Smooth muscle cell (in vitro differentiated cells): ENCODE measurements around the gene FGD6. TPM values are rescaled to one million over a fixed set of nuclear protein-coding genes. Genes with fewer than 3 reads are reported as not detected.

Experiments used
- DNase-seq: peaks from one replicate; lab custom pipeline; 2025; ENCODE audit not compliant: unreplicated experiment; lab: John Stamatoyannopoulos, UW
- H2AFZ ChIP-seq: fragments of 200-600 bp; sonication (generic); 2 replicates; pipeline ENCODE4 v1.6.0; 2016; ENCODE audit warnings: antibody characterized with exemption, low read depth, mild to moderate bottlenecking
- H3F3A ChIP-seq: fragments of 200-600 bp; sonication (generic); 2 replicates; pipeline ENCODE4 v1.6.0; 2017; ENCODE audit warnings: antibody characterized with exemption, low read depth
- H3K27ac ChIP-seq: fragments of 200-600 bp; sonication (generic); 2 replicates; pipeline ENCODE4 v1.5.1; 2016; ENCODE audit warnings: low read depth, mild to moderate bottlenecking
- H3K27me3 ChIP-seq: fragments of 200-600 bp; sonication (generic); 2 replicates; pipeline ENCODE4 v1.6.1; 2016; ENCODE audit warnings: low read depth, mild to moderate bottlenecking
- H3K36me3 ChIP-seq: fragments of 200-600 bp; sonication (generic); 2 replicates; pipeline ENCODE4 v1.5.1; 2016; ENCODE audit warnings: low read depth
- H3K4me1 ChIP-seq: fragments of 200-600 bp; sonication (generic); 2 replicates; pipeline ENCODE4 v1.5.1; 2016; ENCODE audit warnings: low read depth
- H3K4me2 ChIP-seq: fragments of 200-600 bp; sonication (generic); 2 replicates; pipeline ENCODE4 v1.6.0; 2016; ENCODE audit warnings: mild to moderate bottlenecking
- H3K4me3 ChIP-seq: fragments of 200-600 bp; sonication (generic); 2 replicates; pipeline ENCODE4 v1.5.1; 2016; ENCODE audit warnings: mild to moderate bottlenecking
- H3K79me2 ChIP-seq: fragments of 200-600 bp; sonication (generic); 2 replicates; pipeline ENCODE4 v1.6.0; 2016; ENCODE audit warnings: low read depth, mild to moderate bottlenecking
- H3K9ac ChIP-seq: fragments of 200-600 bp; sonication (generic); 2 replicates; pipeline ENCODE4 v1.6.0; 2016; ENCODE audit warnings: low read depth
- H3K9me3 ChIP-seq: fragments of 200-600 bp; sonication (generic); replicated peaks from 2 replicates; pipeline ENCODE4 v1.5.1; 2016; ENCODE audit warnings: low read depth
- H4K20me1 ChIP-seq: fragments of 200-600 bp; sonication (generic); 2 replicates; pipeline ENCODE4 v1.6.0; 2016; ENCODE audit warnings: low read depth
- WGBS: methylation state at CpG from one replicate; pipeline ENCODE4 v1.1.7; 2016; ENCODE audit warnings: low lambda C conversion rate; 5-methylcytosine and 5-hydroxymethylcytosine counted together
- polyA plus RNA-seq: library from polyadenylated mRNA; unstranded; fragments of >200 nt; fragmentation: Nextera tagmentation; extraction: Ambion mirVana; gene quantifications from 2 replicates; pipeline ENCODE4 v1.2.1, GENCODE V29; 2016
- total RNA-seq: library from RNA; depleted of rRNA; stranded (reverse); fragments of >200 nt; gene quantifications from 2 replicates; pipeline ENCODE4 v1.2.3, GENCODE V29; 2014
- TF ChIP-seq, protein P1 (sequence below): fragments of 200-600 bp; sonication (generic); IDR thresholded peaks from 2 replicates; pipeline ENCODE4 v1.5.1; 2017; ENCODE audit warnings: borderline replicate concordance, mild to moderate bottlenecking, antibody characterized with exemption; ENCODE audit not compliant: insufficient read depth, poor library complexity, severe bottlenecking

Gene FGD6
- total and polyA plus RNA-seq, 2 experiments from 2014 or later = 2.5 to 7.7 TPM

DNA sequence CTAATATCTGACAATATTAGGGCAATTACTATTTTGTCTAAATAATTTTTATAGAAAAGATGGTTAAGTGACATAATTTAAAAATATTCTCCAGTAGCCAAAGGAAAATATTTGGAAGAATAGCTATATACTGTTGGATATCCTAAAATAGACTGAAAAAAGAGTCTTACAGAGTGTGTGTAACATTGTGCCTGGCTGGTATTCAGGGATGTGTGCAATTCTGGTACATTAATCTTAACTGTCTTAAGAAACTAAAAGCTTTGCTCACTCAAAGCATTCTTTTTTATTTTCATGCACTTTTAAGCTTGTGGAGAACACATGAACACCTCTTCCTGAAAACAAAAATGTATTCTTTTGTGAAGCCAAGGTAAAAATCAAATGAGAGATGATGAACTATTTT is 133.8 kb downstream of the FGD6 start:
- no peaks in the 10 kb centered on the region for H3K27me3 ChIP-seq
- H3K4me3 ChIP-seq = no peak overlapping the region
- no peaks in the 10 kb centered on the region for H3K36me3 ChIP-seq
- peaks cover 17% of the 10 kb centered on the region for H3K4me1 ChIP-seq
- DNase-seq = no peak
- peak overlapping the region; percentile 4 for H3K27ac ChIP-seq
- no peak overlapping the region for H3K9ac ChIP-seq
- no peaks in the 10 kb centered on the region for H4K20me1 ChIP-seq
- H3K9me3 ChIP-seq = no peaks in the 10 kb centered on the region
- no peak overlapping the region for H3K4me2 ChIP-seq
- H3F3A ChIP-seq = no peaks in the 10 kb centered on the region
- H2AFZ ChIP-seq = no peak overlapping the region
- H3K79me2 ChIP-seq = no peaks in the 10 kb centered on the region
- TF ChIP-seq, protein P1, sequence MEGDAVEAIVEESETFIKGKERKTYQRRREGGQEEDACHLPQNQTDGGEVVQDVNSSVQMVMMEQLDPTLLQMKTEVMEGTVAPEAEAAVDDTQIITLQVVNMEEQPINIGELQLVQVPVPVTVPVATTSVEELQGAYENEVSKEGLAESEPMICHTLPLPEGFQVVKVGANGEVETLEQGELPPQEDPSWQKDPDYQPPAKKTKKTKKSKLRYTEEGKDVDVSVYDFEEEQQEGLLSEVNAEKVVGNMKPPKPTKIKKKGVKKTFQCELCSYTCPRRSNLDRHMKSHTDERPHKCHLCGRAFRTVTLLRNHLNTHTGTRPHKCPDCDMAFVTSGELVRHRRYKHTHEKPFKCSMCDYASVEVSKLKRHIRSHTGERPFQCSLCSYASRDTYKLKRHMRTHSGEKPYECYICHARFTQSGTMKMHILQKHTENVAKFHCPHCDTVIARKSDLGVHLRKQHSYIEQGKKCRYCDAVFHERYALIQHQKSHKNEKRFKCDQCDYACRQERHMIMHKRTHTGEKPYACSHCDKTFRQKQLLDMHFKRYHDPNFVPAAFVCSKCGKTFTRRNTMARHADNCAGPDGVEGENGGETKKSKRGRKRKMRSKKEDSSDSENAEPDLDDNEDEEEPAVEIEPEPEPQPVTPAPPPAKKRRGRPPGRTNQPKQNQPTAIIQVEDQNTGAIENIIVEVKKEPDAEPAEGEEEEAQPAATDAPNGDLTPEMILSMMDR = no peak

- H3K27ac ChIP-seq = no peak overlapping the region
- no peaks in the 10 kb centered on the region for H3K27me3 ChIP-seq
- no peaks in the 10 kb centered on the region for H4K20me1 ChIP-seq
- no peak for DNase-seq
- H3K9ac ChIP-seq = no peak overlapping the region
- H3F3A ChIP-seq = no peaks in the 10 kb centered on the region
- H3K9me3 ChIP-seq = no peaks in the 10 kb centered on the region
- no peak overlapping the region for H3K4me2 ChIP-seq
- H3K4me1 ChIP-seq = no peaks in the 10 kb centered on the region
- TF ChIP-seq, protein P1 = no peak
- peaks cover 8% of the 10 kb centered on the region for H3K79me2 ChIP-seq
- H3K4me3 ChIP-seq = no peak overlapping the region
- 91% methylated on average over 4 of the region's 4 CpGs for WGBS
- H2AFZ ChIP-seq = no peak overlapping the region
- H3K36me3 ChIP-seq = no peaks in the 10 kb centered on the region
These were observed 139.9 kb downstream of the FGD6 start for GRCh38 chr12:95077341-95077740.

DNA sequence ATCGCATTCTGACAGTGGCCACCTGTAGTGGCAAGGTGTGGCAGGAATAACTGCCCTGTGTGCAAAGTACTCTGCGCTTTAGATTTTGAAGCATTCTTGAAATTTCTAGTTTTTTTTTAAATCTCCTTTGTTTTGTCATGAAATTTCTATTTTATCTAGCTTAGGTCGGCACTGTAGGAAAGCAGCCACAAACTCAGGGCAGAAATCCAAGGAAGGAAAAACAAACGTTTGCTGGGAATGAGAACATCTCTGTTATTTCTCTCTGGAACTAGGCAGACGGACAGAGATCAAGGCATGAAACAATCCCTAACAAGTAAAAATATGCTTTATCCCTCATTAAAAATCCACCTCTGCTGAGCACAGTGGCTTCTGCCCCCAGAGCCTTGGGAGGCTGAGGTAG is 142.5 kb downstream of the FGD6 start:
- Histone ChIP-seq H3K9ac (no peak overlapping the region), H3K4me2 (no peak overlapping the region), H3K27ac (no peak overlapping the region), H3K79me2 (peaks cover 32% of the 10 kb centered on the region), H3K4me1 (no peaks in the 10 kb centered on the region), H3K36me3 (no peaks in the 10 kb centered on the region), H3F3A (no peaks in the 10 kb centered on the region), H4K20me1 (peaks cover under 1% of the 10 kb centered on the region), H3K9me3 (no peaks in the 10 kb centered on the region), H2AFZ (no peak overlapping the region), H3K4me3 (no peak overlapping the region), H3K27me3 (no peaks in the 10 kb centered on the region)
- no peak for DNase-seq
- TF ChIP-seq, protein P1 = no peak
- 88% methylated on average over 5 of the region's 5 CpGs for WGBS

GRCh38 chr12:95073698-95074520 is 143.4 kb downstream of the FGD6 start:
- peaks cover 41% of the 10 kb centered on the region for H3K79me2 ChIP-seq
- H3K9ac ChIP-seq = no peak overlapping the region
- no peaks in the 10 kb centered on the region for H3K9me3 ChIP-seq
- H3F3A ChIP-seq = no peaks in the 10 kb centered on the region
- no peaks in the 10 kb centered on the region for H3K27me3 ChIP-seq
- TF ChIP-seq, protein P1 = peak; percentile 61
- H3K4me2 ChIP-seq = peak overlapping the region; percentile 69
- no peak overlapping the region for H3K27ac ChIP-seq
- peaks cover 9% of the 10 kb centered on the region for H4K20me1 ChIP-seq
- DNase-seq = no peak
- 67% methylated on average over 23 of the region's 23 CpGs for WGBS
- no peaks in the 10 kb centered on the region for H3K36me3 ChIP-seq
- peak overlapping the region; percentile 99 for H3K4me3 ChIP-seq
- H3K4me1 ChIP-seq = no peaks in the 10 kb centered on the region
- H2AFZ ChIP-seq = no peak overlapping the region
